Right lobe of liver (tissue), 4 donors: Measurements from ENCODE around the gene ARHGAP25.

ENCODE experiments used
- CTCF ChIP-seq, 4 donors: fragments of 200-600 bp in 3 of 4; fragments of 450-650 bp in 1 of 4; IDR thresholded peaks; one replicate each; pipeline versions ENCODE4 v1.5.1 to v1.8.0; 2016 to 2022; ENCODE audit warnings: antibody characterized with exemption in 4 of 4, mild to moderate bottlenecking in 2 of 4
- POLR2A ChIP-seq: fragments of 450-650 bp; IDR thresholded peaks from one replicate; pipeline ENCODE4 v1.6.1; 2017; ENCODE audit warnings: antibody characterized with exemption, mild to moderate bottlenecking
- donor health status: DM: no; HTN: no; CAD: no.
- donor health status: DM: no; HTN: no; CAD: no.
- donor health status: DM: no; HTN: yes; CAD: no.

GRCh38 chr2:68833162-68833561, 98.6 kb downstream of the ARHGAP25 start:
- TF ChIP-seq CTCF (IDR thresholded peaks at IDR 0.05) (no peak), POLR2A (no peak)
